Measurements from ENCODE around the gene NOC2L.
"Not testable (repeated sequence)": the region's sequence is repeated elsewhere in the genome, so short reads cannot be mapped to it uniquely, and the experiment has no call there.

- TF ChIP-seq CTCF (IDR thresholded peaks at IDR 0.05 in 8 of 11, conservative IDR thresholded peaks at IDR 0.05 in 3 of 11); POLR2A (IDR thresholded peaks at IDR 0.05): not testable (repeated sequence)
These were observed 12.2 kb downstream of the NOC2L start for GRCh38 chr1:946811-947210.

All from spleen (tissue), 7 donors.